ENCODE data around the gene COL4A2.

GRCh38 chr13:110310541-110311442 is 3.7 kb downstream of the COL4A2 start:
- no peak for TF ChIP-seq EZH2 (IDR thresholded peaks at IDR 0.05; ENCODE audit: insufficient read depth, poor library complexity, severe bottlenecking)
- no peak for TF ChIP-seq EZH2phosphoT487 (IDR thresholded peaks at IDR 0.05; ENCODE audit: insufficient read depth, low read depth)
